ENCODE data around the gene NOP9.

The NOP9 gene

GRCh38 chr14:24308342-24309124 is 8.9 kb downstream of the NOP9 start:
- DNase-seq (ENCODE audit: low read depth in 1 of 2, low spot score in 1 of 2): no peak

- DNase-seq (ENCODE audit: low read depth in 1 of 2, low spot score in 1 of 2): no peak
Observed at GRCh38 chr14:24309538-24310264, 10.1 kb downstream of the NOP9 start, which contains the start of gene LTB4R2. TSS of gene LTB4R2 (plus strand) at chr14:24310140. CDS start at chr14:24310665, 525 bp downstream.

GRCh38 chr14:24310265-24310645 is 10.6 kb downstream of the NOP9 start:
- DNase-seq (ENCODE audit: low read depth in 1 of 2, low spot score in 1 of 2): no peak

- DNase-seq (ENCODE audit: low read depth in 1 of 2, low spot score in 1 of 2): peak; percentile 46 to 49
Observed at GRCh38 chr14:24310646-24311604, 11.3 kb downstream of the NOP9 start, which contains the start of gene LTB4R. TSS of gene LTB4R (plus strand) at chr14:24311502. CDS start at chr14:24315652, 4,150 bp downstream.

- DNase-seq (ENCODE audit: low read depth in 1 of 2, low spot score in 1 of 2): no peak
Observed at GRCh38 chr14:24311837-24312615, 12.4 kb downstream of the NOP9 start.

GRCh38 chr14:24312736-24313507 is 13.3 kb downstream of the NOP9 start:
- DNase-seq (ENCODE audit: low read depth in 1 of 2, low spot score in 1 of 2): no peak

GRCh38 chr14:24313913-24314312 is 14.3 kb downstream of the NOP9 start:
- no peak for DNase-seq (ENCODE audit: low read depth in 1 of 2, low spot score in 1 of 2)

GRCh38 chr14:24314377-24315193 is 14.9 kb downstream of the NOP9 start:
- DNase-seq (ENCODE audit: low read depth in 1 of 2, low spot score in 1 of 2): no peak

- DNase-seq (ENCODE audit: low read depth in 1 of 2, low spot score in 1 of 2): no peak
Observed at GRCh38 chr14:24315243-24315806, 15.7 kb downstream of the NOP9 start.

- no peak for DNase-seq (ENCODE audit: low read depth in 1 of 2, low spot score in 1 of 2)
Observed at GRCh38 chr14:24315807-24316596, 16.4 kb downstream of the NOP9 start.

- no peak for DNase-seq (ENCODE audit: low read depth in 1 of 2, low spot score in 1 of 2)
Observed at GRCh38 chr14:24316597-24316950, 16.9 kb downstream of the NOP9 start.

GRCh38 chr14:24317141-24317928 is 17.7 kb downstream of the NOP9 start:
- DNase-seq (ENCODE audit: low read depth in 1 of 2, low spot score in 1 of 2): no peak

GRCh38 chr14:24321212-24321975 is 21.7 kb downstream of the NOP9 start:
- no peak for DNase-seq (ENCODE audit: low read depth in 1 of 2, low spot score in 1 of 2)

- DNase-seq (ENCODE audit: low read depth in 1 of 2, low spot score in 1 of 2): no peak
Observed at GRCh38 chr14:24322672-24323071, 23.0 kb downstream of the NOP9 start.

GRCh38 chr14:24323341-24323740 is 23.7 kb downstream of the NOP9 start:
- DNase-seq (ENCODE audit: low read depth in 1 of 2, low spot score in 1 of 2): no peak

GRCh38 chr14:24324024-24324423 is 24.4 kb downstream of the NOP9 start:
- no peak for DNase-seq (ENCODE audit: low read depth in 1 of 2, low spot score in 1 of 2)
